HFF-Myc (cell line): Measurements from ENCODE around the gene GPX3.

Experiments used
- DNase-seq: peaks from one replicate; pipeline ENCODE4 v3.0.0-alpha.2; 2011; ENCODE audit warnings: low read depth; ENCODE audit errors: extremely low read depth
- H3K4me3 ChIP-seq: replicated peaks from 2 replicates; pipeline ENCODE4 v1.5.1; 2011; ENCODE audit warnings: low read depth, mild to moderate bottlenecking, control low read depth, low read length
- CTCF ChIP-seq: IDR thresholded peaks from 2 replicates; pipeline ENCODE4 v1.5.1; 2012; ENCODE audit warnings: mild to moderate bottlenecking, low read depth, low read length, control low read depth; ENCODE audit errors: missing control alignments

The GPX3 gene

GRCh38 chr5:151018846-151019245, 1.5 kb upstream of the GPX3 start:
- no peak overlapping the region for H3K4me3 ChIP-seq
- TF ChIP-seq CTCF, result no peak
- DNase-seq, result no peak

GRCh38 chr5:151019331-151019730, 1.1 kb upstream of the GPX3 start:
- no peak for TF ChIP-seq CTCF
- no peak for DNase-seq
- no peak overlapping the region for H3K4me3 ChIP-seq

- no peak for TF ChIP-seq CTCF
- DNase-seq, result no peak
- H3K4me3 ChIP-seq, result no peak overlapping the region
Observed at GRCh38 chr5:151021746-151022145, 1.4 kb downstream of the GPX3 start.

- H3K4me3 ChIP-seq, result no peak overlapping the region
- TF ChIP-seq CTCF, result no peak
- DNase-seq, result no peak
Observed at GRCh38 chr5:151022511-151023018, 2.2 kb downstream of the GPX3 start.

GRCh38 chr5:151023047-151023615, 2.7 kb downstream of the GPX3 start:
- TF ChIP-seq CTCF, result no peak
- no peak for DNase-seq
- H3K4me3 ChIP-seq, result no peak overlapping the region

- no peak overlapping the region for H3K4me3 ChIP-seq
- TF ChIP-seq CTCF, result no peak
- no peak for DNase-seq
Observed at GRCh38 chr5:151023651-151024050, 3.3 kb downstream of the GPX3 start.
